HG02571 (cell line): Measurements from ENCODE around the gene ITGA2B.
"Not testable (repeated sequence)": the region's sequence is repeated elsewhere in the genome, so short reads cannot be mapped to it uniquely, and the experiment has no call there.

Experiments
- ATAC-seq: cut with Tn5 transposase; IDR thresholded peaks from one replicate; pipeline ENCODE4 v1.9.1; 2021; ENCODE audit warnings: mild to moderate bottlenecking, moderate library complexity; ENCODE audit not compliant: unreplicated experiment

The ITGA2B gene

DNA sequence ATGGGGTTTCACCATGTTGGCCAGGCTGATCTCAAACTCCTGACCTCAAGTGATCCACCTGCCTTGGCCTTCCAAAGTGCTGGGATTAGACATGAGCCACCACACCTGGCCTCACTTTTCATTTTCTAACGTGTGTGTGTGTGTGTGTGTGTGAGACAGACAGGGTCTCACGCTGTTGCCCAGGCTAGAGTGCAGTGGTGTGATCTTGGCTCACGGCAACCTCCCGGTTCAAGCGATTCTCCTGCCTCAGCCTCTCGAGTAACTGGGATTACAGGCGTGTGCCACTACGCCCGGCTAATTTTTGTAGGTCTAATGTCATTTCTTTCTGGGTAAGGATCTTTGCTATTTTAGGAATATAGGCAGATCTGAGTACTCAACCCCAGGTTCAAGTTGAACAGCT, 4.7 kb upstream of the ITGA2B start:
- not testable (repeated sequence) for ATAC-seq

DNA sequence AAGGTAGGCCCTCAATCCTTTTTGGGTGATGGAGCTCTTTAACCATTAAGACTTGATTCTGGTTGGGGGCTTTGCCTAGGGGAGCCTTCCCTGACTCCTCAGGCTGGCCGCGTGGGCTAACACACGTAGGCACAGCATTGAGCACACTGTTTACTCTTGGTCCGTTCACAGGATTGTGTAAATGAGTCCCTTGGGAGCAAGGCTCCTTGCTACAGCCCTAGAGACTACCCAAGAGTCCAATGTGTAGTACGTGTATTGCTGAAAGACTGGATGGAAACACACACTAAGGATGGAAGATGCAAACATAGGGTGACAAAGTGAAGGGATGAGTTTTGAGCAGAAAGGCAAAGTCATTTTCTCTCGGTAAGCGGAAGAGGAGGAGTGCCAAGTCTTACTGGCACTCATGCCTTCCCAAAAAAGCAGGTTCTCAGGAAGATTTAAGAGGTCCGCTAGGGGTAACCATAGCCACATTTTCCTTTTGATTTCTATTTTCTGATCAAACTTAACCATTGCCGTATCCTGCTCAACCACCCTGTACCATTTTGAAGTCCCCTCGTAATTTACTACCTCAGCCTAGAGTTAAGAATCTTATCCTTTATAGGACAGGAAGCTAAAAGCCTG, 911 bp upstream of the ITGA2B start:
- no peak for ATAC-seq

DNA sequence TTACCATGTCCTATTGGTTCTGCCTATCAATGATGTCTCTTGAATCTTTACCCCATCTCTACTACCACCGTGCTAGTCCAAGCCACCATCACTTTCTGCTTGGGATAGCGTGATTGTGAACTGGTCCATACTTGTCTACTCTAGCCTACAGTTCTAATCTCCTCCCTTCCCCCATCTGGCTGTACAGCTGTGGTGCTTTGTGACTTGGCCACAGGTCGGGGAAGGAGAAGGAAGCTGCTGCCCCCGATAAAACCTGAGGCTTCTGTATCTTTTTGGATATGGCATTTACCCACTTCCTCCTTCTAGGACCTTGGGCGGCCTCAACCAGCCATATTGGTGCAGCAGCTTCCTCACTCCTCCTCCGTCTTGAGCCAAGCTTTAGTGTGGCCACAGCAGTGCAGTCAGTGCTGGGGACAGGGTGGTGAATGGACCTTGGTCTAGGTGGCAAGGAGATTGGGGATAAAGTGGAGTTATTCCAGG, 314 bp upstream of the ITGA2B start:
- no peak for ATAC-seq

DNA sequence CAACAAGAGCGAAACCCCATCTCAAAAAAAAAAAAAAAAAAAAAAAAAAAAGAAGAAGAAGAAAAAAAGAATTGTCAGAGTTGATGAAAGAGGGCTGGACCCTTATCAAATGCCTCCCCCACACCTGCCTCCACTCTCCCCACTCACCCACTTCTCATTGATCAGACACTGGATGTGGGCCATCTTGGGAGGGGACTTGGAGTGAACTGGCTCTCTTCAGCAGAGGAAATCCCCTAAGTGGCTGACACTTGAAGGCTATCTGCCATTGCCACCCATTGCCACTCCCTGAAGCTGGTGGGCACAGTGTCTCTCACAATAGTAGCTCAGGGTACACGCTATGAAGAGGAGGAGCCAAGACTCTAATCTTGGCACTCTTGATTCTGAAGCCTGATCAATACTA, 1.6 kb downstream of the ITGA2B start:
- no peak for ATAC-seq

DNA sequence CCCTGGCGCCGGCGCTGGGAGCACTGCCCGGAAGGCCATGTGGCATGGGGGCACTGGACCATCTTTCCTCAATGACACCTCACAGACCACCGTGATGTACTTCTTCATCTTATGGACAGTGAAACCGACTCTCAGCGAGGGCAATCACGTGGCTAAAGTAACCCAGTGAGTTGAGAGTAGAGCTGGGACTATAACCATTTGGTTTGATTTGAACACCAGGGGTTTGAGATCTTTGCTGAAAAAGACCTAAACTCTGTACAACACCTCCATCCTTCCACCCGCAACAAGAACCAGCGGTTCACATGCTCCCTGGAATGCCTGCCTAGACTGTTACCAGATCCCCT, 3.3 kb downstream of the ITGA2B start:
- ATAC-seq = no peak

DNA sequence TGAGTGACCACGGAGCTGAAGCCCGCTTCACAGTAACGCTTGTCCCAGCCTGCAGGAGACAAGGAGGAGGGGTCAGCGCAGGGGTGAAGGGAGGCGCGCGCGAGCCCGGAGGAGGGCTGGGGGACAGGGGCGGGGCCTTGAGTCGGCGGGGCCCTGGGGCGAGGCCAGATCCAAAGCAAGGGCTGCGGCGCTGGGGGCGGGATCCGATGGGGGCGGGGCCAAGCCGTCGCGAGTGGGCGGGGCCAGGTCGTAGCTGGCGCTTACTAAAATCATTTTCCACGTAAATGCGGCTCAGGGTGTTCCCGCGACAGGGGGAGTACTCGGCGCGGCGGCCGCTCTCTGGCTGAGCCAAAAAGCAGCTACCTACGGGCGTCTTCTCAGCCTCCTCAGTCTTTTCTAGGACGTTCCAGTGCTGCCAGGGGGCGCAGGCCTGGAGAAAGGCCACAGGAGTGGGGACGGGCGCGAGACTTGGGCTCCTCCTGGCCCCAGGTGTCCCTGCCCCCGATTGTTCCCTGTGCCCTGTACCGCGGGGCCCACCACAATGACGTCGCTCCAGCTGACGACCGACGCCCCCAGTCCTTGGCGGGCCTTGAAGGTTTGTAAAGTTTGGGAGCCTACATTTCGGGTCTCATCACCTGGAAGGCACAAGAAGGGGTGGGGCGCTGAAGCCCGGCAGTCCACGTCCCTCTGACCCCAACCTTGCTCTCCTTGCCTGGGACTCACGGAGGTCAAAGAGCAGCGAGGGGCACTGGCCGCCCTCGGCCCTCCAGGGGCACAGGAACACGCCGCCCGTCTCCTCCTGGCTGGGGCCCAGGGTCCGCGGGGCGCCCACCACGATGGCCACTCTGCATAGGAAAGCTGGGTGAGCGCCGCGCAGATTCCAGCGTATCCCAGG, 3.9 kb downstream of the ITGA2B start:
- peak; percentile 56 for ATAC-seq

DNA sequence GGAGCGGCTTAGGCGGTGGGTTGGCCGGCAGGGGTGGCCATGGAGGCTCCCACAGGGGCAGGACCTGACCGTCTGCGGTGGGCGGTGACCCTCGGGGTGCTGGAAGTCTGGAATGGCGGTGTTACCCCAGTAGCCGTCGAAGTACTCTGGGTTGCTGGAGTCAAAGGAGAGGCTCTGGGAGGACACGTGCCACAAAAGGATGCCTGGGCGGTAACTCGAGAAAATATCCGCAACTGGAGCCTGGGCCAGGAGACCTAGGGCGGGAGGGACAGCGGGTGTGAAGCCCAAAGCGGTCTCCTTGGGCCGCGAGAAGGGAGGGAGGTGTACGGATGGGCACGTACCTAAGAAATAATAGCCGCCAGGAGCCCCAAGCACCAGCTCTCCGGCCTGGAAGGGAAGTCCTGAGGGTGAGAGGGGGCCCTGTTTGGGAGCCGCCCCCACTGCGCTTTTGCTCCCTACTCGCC, 4.6 kb downstream of the ITGA2B start:
- no peak for ATAC-seq

DNA sequence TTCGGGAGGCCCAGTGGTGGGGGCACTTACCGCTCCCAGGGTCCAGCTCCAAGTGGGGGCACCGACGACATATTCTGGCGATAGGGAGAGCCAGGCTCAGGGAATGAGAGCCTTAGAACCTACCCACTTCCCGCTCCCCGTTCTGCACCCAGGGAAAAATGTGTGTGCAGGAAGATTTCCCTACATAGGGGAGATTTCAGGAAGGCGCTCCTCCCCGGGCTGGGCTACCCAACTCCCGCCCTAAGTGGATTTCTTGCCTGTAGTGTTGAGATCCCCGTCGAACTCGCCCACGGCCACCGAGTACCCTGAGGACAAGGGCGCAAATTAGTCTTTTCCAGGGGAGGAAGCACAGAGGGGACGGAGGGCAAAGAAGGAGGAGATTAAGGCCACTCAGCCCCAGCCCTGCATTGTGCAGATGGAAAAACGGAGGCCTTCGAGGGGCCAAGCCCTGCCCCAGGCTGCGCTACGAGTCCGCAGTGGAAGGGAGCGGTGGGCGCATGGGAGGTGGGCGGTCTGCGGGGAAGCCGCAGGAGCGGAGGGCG, 5.1 kb downstream of the ITGA2B start:
- no peak for ATAC-seq

DNA sequence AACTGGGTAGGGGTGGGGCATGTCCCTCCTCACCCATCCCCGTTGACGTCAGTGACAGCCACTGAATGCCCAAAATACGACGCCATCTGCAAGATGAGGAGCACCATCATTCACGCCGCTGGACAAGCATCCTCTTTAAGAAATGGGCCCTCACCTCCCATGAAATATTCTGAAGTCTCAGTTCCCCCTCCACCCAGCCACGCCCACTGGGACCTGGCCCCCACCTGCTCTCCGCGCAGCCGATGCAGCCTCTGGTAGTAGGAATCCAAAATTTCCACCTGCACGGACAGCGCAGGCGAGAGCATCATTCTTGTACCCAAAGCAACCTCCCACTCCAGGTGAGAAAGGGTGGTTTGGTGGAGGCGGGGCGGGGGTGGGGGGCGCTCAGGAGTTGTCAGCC, 5.6 kb downstream of the ITGA2B start:
- no peak for ATAC-seq

DNA sequence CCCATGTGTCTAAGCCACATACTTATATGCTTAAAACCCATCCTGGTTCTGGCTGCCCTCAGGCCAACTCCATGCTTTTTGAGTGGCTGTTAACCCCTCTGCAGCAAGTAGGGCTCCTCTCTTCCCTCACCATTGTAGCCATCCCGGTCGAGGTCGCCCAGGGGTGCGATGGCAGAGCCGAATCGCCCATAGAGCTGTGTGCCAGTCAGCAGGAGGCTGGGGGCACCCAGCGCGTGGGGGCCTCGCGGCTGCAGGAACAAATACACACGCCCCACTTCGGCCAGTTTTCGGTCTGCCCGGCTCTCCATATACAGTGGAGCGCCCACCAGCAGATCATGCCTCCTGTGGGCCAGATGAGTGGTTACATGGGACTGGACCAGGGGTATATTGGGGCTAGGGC, 6.1 kb downstream of the ITGA2B start:
- ATAC-seq = no peak

DNA sequence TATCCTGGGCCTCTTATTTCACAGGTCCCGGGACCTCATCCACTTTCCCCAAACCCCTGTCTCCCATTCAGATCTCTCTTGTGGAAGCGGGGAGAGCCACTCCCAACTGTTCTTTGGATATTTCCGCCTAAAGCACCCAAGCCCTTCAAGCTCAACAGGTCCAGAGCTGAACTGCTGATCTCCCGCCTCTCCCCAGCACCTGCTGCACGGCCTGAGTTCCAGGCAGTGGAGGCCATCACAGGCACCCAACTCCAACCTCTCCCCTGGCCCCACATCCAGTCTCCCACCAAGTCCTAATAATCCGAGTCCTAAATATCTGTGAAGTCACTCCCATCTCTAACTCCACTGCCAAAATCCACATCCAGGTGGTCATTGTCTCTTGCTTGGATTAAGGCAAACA, 6.5 kb downstream of the ITGA2B start:
- no peak for ATAC-seq

DNA sequence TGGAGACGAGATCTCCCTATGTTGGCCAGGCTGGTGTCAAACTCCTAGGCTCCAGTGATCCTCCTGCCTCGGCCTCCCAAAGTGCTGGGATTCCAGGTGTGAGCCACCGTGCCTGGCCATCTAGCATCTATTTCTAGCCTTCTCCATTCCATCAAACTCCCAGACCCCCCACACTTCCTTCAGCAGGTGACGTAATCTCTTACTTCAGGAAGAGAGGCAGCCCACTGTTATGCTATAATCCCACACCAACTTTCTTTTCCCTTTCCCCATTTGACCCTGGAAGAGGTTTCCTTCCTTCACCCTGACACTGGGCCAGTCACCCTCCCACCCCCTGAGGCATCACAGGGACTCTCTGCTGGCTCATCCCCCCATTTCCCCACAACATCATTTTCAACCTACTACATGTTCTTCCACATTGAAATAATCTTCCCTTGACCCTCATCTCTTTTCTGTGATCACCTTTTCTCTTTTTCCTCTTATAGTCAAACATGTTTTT, 7.6 kb downstream of the ITGA2B start:
- ATAC-seq = no peak

DNA sequence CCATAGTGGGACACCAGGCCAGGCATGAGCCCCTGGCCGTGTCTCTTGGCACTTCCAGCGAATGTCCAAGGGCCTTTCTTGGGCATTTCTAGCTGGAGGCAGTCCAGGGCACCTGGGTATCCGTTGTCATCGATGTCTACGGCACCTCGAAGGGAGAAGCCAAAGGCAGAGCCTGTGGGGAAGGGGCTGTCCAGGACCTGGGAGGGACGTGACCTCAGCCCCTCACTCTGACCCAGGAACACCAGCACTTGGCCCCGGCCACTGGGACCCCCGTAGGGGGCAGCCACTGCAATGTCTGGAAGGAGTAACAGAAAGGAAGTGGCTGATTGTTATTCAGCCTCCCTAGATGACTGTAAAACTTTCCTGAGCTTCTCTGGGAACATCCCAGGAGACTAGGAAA, 8.7 kb downstream of the ITGA2B start:
- ATAC-seq = no peak

DNA sequence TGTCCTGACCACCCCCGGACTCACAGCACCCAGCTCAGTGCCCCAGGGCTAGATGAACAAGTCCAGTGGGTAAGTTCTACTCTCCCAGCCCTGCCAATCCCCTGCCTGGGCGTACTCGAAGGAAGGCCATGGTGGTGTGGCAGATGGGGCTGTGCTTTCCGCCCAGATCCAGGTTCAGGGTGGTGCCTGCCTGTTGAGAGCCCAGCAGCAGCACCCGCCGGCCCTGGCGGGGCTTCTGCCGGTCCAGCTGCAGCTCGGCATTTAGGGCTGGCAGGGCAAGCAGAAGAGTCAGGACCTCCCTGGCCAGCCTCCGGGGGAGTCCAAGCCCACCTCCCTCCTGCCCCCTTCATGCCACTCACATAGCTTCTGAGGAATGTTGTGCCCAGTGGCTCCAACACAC, 9.6 kb downstream of the ITGA2B start:
- ATAC-seq = no peak

DNA sequence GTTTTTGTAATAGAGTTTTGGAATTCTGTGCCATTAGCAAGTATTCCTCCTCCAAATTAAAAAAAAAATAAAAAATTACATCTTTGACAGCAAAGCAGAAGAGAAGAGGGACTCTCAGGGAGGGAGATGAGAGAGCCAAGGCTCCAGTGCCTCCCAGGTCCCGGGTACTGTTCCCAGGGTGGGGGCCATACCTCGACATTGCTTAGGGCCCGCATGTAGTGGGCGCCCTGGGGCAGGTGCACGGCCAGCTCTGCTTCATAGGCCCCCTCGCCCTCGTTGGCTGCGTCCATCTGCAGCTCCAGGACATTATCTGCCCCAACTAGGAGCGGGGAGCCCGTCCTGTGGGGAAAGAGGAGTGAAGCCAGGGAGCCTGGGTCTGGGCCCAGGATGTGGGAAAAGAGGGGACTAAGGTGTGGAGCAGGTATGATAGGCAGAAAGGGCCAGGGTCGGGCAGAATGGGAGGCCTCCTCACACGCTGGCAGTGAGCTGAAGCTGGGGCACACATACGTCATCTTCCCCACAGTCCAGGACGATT, 11.2 kb downstream of the ITGA2B start:
- ATAC-seq = no peak

DNA sequence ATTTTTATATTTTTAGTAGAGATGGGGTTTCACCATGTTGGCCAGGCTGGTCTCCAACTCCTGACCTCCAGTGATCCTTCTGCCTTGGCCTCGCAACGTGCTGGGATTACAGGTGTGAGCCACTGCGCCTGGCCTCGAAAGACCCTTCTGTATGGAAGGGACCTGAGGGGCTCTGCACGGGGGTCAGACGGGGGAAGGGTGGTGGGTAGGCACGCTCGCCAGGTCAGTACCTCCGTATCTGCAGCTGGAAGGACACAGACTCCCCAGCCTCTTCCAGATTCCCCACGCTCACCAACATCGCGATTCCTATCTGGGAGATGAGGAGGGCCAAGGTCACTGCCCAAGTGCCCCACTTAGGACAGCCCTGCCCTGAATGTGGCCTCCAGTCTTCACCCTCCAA, 12.7 kb downstream of the ITGA2B start:
- no peak for ATAC-seq

DNA sequence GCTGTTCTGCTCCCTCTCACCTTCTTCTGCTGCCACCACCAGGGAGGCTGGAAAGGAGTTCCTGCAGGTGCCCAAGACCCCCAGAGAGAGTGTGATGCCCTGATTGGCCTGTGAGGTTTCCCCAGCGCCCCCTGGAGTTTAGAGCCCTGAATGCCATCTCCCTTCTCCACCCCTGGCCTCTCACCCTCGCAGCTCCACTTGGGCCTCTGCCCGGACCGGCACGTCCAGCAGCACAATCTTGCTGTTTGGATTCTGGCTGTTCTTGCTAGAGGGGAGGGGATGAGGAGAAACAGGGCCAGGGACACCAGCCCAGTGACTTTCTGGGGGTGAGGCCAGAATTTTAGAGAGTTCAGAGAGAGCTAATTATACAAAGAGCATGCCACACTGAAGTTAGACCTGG, 13.3 kb downstream of the ITGA2B start:
- no peak for ATAC-seq

DNA sequence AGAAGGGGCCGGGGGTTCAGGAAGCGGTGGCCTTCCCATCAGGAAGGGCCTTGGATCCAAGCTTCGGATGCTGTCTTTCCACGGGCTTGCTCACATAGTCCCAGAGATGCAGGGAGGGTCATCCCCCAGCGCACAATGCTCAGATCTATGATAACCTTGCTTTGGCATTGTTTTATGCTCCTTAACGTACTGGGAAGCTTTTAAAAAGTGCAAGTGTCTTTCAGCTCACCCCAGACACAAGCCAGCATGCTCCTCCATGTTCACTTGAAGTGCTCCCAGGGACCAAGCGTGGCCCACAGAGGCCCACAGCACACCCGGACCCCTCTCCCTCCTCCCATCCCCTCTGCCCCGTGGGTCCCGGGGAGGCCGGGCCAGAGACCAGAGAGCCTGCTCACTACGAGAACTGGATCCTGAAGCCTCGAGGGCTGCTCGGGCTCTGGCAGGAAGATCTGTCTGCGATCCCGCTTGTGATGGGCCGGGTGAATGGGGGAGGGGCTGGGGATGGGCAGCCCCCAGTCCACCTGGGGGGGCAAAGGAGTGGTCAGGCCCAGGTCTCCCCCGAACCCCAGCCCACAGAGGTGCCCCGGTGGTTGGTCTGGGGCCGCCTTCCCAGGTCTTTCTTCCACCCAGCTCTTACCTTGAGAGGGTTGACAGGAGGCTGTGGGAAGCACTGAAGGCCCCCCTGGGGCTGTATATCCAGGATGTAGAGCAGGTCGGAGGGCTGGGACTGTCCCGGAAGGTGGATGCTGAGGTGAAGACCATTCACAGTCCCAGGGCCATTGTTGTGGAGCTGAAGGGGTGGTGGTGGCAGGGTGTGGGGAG, 14.0 kb downstream of the ITGA2B start:
- no peak for ATAC-seq

DNA sequence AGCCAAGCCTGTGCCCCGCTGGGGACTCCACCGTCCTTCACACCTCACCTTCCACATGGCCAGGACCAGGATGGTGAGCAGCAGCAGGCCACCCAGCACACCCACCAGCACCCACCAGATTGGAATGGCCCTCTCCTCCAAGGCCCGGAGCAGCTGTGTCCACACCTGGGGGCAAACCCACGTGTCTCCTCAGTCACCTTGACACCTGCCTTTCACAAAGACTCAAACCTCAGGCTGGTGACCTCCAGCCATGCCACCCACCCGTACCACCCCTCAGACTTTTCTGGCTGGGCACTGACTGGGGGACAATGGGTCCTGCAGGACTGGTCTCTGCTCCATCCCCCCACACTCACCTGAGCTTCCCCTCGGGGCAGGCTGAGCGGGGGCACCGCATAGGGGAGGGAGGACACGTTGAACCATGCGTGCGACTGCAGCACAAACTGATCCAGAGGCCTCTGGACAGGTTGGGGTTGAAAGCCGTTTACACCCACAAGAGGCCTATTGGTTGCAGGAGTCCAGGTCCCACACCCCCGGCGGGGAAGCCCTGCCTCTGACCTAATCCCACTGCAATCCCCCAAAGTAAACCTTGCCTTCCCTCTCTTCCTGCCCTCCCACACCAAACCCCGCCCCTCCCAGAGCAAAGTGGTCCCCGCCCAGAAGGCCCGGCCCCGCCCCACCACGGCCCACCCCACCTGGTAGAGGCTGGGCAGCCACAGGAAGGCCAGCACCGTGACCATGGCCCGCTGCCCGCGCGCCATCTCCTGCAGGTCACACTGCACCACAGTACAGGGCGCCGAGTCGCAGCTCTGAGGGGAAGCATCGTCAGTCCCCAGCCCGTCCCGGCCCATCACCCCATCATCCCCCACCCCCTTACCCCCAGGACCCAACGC, 14.9 kb downstream of the ITGA2B start:
- no peak for ATAC-seq

DNA sequence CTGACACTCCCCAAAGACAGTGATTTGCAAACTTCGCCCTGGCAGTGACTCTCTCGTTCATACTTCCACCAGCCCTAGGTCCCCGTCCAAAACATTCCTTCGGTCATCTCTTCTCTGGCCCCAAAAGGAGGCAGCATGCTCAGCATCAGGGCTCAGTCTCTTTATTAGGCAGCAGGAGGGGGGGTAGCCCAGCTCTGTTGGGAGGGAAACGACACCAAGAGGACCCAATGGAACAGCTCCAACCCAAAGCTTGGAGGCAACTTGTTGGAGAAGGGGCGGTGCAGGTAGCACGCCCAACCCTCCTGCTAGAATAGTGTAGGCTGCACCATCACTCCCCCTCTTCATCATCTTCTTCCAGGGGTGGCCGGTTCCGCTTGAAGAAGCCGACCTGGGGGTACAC, 17.4 kb downstream of the ITGA2B start:
- no peak for ATAC-seq
